HEK293 (cell line): ENCODE data around the gene ITPKB.

Experiments
- CTCF ChIA-PET: fragments of 350-600 bp; formaldehyde crosslinking; extraction: SDS; loops from one replicate; lab custom pipeline; 2021; ENCODE audit warnings: antibody characterized with exemption; lab: Yijun Ruan, JAX
- POLR2A ChIA-PET: fragments of 300-600 bp; formaldehyde crosslinking; extraction: SDS; loops from one replicate; lab custom pipeline; 2020; ENCODE audit warnings: antibody characterized with exemption, inconsistent platforms; lab: Yijun Ruan, JAX
- H3K27ac ChIP-seq: fragments of 200-500 bp; sonication (Bioruptor generic); 2 replicates; pipeline ENCODE4 v1.5.1; 2014; ENCODE audit warnings: low read depth, low read length, control low read depth, inconsistent platforms; ENCODE audit errors: extremely low read depth
- H3K36me3 ChIP-seq, 2 experiments: fragments of 200-500 bp in 1 of 2; sonication (Bioruptor generic) in 1 of 2; 1 replicate in 1 of 2; 2 replicates in 1 of 2; pipeline ENCODE4 v1.5.1; 2014 to 2017; ENCODE audit warnings: inconsistent platforms in 2 of 2, low read length in 2 of 2; ENCODE audit not compliant: control insufficient read depth in 2 of 2, insufficient read depth in 1 of 2
- H3K4me1 ChIP-seq: fragments of 200-500 bp; sonication (Bioruptor generic); 2 replicates; pipeline ENCODE4 v1.5.1; 2014; ENCODE audit warnings: mild to moderate bottlenecking, low read length, inconsistent platforms; ENCODE audit not compliant: control insufficient read depth, insufficient read depth
- H3K4me3 ChIP-seq: 2 replicates; pipeline ENCODE4 v1.5.1; 2011; ENCODE audit warnings: low read depth, mild to moderate bottlenecking, control low read depth, low read length, moderate library complexity
- H3K9me3 ChIP-seq: fragments of 200-500 bp; sonication (Bioruptor generic); 2 replicates; pipeline ENCODE4 v1.5.1; 2014; ENCODE audit warnings: low read depth, low read length, inconsistent platforms; ENCODE audit not compliant: control insufficient read depth, insufficient read depth
- ZBTB10 ChIP-seq: fragments of 450-650 bp; formaldehyde crosslinking; IDR thresholded peaks from 2 replicates; pipeline ENCODE4 v1.5.1; 2016; ENCODE audit warnings: missing biosample characterization, missing genetic modification characterization
- ZEB2 ChIP-seq: fragments of 450-650 bp; formaldehyde crosslinking; IDR thresholded peaks from 2 replicates; pipeline ENCODE4 v1.5.1; 2016; ENCODE audit warnings: missing biosample characterization, missing genetic modification characterization
- ZIC2 ChIP-seq: fragments of 450-650 bp; formaldehyde crosslinking; IDR thresholded peaks from 2 replicates; pipeline ENCODE4 v1.5.1; 2016; ENCODE audit warnings: missing biosample characterization, missing genetic modification characterization
- ZNF112 ChIP-seq: fragments of 450-650 bp; formaldehyde crosslinking; IDR thresholded peaks from 2 replicates; pipeline ENCODE4 v1.5.0; 2017; ENCODE audit warnings: missing biosample characterization, missing genetic modification characterization
- ZNF19 ChIP-seq: fragments of 450-650 bp; formaldehyde crosslinking; IDR thresholded peaks from 2 replicates; pipeline ENCODE4; 2016; ENCODE audit warnings: missing biosample characterization, missing genetic modification characterization, low read depth
- ZNF37A ChIP-seq: fragments of 450-650 bp; IDR thresholded peaks from 2 replicates; pipeline ENCODE4 v1.5.1; 2018; ENCODE audit warnings: missing biosample characterization, missing genetic modification characterization
- ZNF660 ChIP-seq: fragments of 450-650 bp; IDR thresholded peaks from 2 replicates; pipeline ENCODE4 v1.5.1; 2018; ENCODE audit warnings: missing biosample characterization, mild to moderate bottlenecking, missing genetic modification characterization
- TF ChIP-seq, protein P1 (sequence below): fragments of 450-650 bp; formaldehyde crosslinking; IDR thresholded peaks from 2 replicates; pipeline ENCODE4 v1.5.1; 2016; ENCODE audit warnings: missing biosample characterization, missing genetic modification characterization
- TF ChIP-seq, protein P2 (sequence below): fragments of 450-650 bp; formaldehyde crosslinking; IDR thresholded peaks from 2 replicates; pipeline ENCODE4 v1.5.1; 2016; ENCODE audit warnings: missing biosample characterization, missing genetic modification characterization

The ITPKB gene

DNA sequence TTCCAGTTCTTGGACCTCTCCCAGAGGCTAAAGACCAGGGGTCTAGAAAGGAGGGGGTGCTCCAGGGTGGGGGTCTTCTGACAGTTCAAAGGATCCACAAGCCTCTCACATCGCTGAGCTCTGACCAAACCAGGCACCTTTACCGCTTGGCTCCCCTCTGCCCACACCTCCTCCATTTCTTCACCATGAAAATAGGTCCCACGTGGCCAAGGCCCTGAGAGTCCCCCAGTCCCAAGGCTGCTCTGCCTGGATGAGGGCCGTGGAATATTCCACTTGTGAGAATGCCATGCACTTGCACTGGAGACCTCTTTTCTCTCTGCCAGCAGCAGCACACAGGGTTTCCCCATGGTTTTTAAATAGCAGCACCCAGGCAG, 87.4 kb downstream of the ITPKB start:
- ChIA-PET POLR2A (no interaction called here), CTCF (interaction anchor here (0.7 to 1.3 kb wide), 3 partner anchors 13 to 55 kb away, joined by 3 to 4 read pairs (median 3); no protein-coding TSS in a partner anchor)
- H3K4me1 ChIP-seq: peaks cover 14% of the 10 kb centered on the region
- H3K9me3 ChIP-seq: no peaks in the 10 kb centered on the region
- peaks cover 0 to 21% of the 10 kb centered on the region in 2 experiments; a peak in 1 of 3 replicates for H3K36me3 ChIP-seq
- no peak overlapping the region for H3K27ac ChIP-seq
- TF ChIP-seq ZNF19 (tag by site-specific recombination): no peak
- H3K4me3 ChIP-seq: no peak overlapping the region

DNA sequence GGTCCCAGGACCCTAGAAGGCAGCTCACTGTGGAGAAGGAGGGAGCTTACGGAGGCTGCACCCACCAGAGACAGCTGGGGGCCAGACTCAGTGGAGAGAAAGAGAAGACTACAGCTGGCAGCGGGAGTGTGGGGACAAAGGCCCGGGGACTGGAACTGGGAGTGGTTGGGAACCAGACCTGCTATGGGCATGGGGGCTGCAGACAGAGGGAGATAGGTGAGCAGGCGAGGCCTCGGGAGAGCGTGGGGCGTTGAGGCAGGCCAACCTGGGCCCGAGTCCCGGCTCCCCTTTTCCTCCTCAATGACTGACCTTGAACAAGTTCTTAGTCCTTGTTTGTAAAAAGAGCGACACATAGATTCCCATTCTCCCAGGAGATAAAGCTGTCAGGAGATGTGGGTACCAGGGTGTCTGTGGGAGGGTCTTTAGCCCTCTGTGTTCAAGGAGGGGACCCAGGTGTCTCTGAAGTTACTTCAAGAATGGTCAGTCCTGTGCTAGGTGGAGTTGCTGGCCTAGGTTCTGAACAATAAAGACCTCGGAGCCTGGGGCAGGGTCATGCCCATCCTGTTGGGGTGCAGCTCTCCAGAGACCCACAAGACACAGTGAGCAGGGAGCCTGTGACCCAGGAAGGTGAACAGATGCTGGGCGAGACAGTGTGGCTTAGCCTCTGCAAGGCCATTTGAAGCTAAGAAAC, 87.9 kb downstream of the ITPKB start:
- TF ChIP-seq ZBTB10 (tag by site-specific recombination) (no peak), ZNF37A (tag by site-specific recombination) (no peak), ZEB2 (no peak), ZNF112 (tag by site-specific recombination) (no peak)
- TF ChIP-seq, protein P1, sequence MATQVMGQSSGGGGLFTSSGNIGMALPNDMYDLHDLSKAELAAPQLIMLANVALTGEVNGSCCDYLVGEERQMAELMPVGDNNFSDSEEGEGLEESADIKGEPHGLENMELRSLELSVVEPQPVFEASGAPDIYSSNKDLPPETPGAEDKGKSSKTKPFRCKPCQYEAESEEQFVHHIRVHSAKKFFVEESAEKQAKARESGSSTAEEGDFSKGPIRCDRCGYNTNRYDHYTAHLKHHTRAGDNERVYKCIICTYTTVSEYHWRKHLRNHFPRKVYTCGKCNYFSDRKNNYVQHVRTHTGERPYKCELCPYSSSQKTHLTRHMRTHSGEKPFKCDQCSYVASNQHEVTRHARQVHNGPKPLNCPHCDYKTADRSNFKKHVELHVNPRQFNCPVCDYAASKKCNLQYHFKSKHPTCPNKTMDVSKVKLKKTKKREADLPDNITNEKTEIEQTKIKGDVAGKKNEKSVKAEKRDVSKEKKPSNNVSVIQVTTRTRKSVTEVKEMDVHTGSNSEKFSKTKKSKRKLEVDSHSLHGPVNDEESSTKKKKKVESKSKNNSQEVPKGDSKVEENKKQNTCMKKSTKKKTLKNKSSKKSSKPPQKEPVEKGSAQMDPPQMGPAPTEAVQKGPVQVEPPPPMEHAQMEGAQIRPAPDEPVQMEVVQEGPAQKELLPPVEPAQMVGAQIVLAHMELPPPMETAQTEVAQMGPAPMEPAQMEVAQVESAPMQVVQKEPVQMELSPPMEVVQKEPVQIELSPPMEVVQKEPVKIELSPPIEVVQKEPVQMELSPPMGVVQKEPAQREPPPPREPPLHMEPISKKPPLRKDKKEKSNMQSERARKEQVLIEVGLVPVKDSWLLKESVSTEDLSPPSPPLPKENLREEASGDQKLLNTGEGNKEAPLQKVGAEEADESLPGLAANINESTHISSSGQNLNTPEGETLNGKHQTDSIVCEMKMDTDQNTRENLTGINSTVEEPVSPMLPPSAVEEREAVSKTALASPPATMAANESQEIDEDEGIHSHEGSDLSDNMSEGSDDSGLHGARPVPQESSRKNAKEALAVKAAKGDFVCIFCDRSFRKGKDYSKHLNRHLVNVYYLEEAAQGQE: peak; percentile 64
- TF ChIP-seq, protein P2, sequence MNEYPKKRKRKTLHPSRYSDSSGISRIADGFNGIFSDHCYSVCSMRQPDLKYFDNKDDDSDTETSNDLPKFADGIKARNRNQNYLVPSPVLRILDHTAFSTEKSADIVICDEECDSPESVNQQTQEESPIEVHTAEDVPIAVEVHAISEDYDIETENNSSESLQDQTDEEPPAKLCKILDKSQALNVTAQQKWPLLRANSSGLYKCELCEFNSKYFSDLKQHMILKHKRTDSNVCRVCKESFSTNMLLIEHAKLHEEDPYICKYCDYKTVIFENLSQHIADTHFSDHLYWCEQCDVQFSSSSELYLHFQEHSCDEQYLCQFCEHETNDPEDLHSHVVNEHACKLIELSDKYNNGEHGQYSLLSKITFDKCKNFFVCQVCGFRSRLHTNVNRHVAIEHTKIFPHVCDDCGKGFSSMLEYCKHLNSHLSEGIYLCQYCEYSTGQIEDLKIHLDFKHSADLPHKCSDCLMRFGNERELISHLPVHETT (tag by site-specific recombination): no peak
- CTCF ChIA-PET: interaction anchor here (0.5 to 3.4 kb wide), 7 partner anchors 10 to 313 kb away, joined by 3 to 17 read pairs (median 3); no protein-coding TSS in a partner anchor
- Histone ChIP-seq H3K4me1 (peaks cover 8% of the 10 kb centered on the region), H3K9me3 (no peaks in the 10 kb centered on the region), H3K27ac (no peak overlapping the region), H3K4me3 (no peak overlapping the region), H3K36me3 (peaks cover 0 to 24% of the 10 kb centered on the region in 2 experiments; a peak in 1 of 3 replicates)
- POLR2A ChIA-PET: no interaction called here

DNA sequence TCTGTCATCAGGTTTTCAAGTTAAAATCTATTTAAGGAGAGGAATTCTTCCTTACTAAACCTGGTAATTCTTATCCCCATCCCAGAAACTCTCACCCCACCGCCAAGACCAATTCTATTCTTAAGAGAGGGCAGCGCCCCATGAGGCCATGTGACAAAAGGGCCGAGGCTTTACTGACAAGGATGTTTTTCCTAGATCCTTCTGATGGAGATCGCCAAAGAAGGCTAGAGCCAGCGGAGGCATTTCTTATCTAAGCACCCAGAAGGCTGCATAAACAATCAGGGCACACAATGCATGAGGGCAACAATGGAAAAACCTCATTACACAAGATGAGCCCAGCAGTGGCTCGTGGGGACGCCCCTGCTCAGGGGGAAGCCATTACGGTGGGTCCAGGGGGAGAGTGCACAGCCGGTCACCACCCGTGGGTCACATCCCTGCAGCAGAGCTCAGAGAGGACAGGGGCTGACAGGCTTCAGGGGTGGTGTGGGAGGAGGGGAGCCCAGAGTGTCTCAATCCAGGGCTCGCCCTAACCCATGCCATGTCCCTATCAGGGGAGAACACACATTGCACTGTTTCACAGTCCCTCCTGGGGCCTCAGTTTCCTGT, 88.7 kb downstream of the ITPKB start:
- H3K4me3 ChIP-seq: no peak overlapping the region
- peaks cover 0 to 24% of the 10 kb centered on the region in 2 experiments; a peak in 1 of 3 replicates for H3K36me3 ChIP-seq
- 0 out of 2 replicates have a peak, but pooled peaks cover 1% of the 10 kb centered on the region for H3K4me1 ChIP-seq
- CTCF ChIA-PET: interaction anchor here (0.5 to 3.4 kb wide), 9 partner anchors 9 to 361 kb away, joined by 3 to 17 read pairs (median 3); no protein-coding TSS in a partner anchor
- H3K9me3 ChIP-seq: no peaks in the 10 kb centered on the region
- POLR2A ChIA-PET: no interaction called here
- H3K27ac ChIP-seq: no peak overlapping the region
- TF ChIP-seq ZNF660 (tag by site-specific recombination) (no peak), ZIC2 (peak; percentile 87)
- TF ChIP-seq, all 188 proteins: peak for 1
